Jurkat, Clone E6-1 (cell line): ENCODE results near the gene C12orf60.

Experiments
- DNase-seq: peaks from one replicate; pipeline ENCODE4 v3.0.0-alpha.2; 2011; ENCODE audit warnings: low read depth, low spot score
- H3K4me3 ChIP-seq: 2 replicates; pipeline ENCODE4 v1.5.1; 2011; ENCODE audit warnings: mild to moderate bottlenecking, low read length, control low read depth, moderate library complexity

Gene C12orf60

DNA sequence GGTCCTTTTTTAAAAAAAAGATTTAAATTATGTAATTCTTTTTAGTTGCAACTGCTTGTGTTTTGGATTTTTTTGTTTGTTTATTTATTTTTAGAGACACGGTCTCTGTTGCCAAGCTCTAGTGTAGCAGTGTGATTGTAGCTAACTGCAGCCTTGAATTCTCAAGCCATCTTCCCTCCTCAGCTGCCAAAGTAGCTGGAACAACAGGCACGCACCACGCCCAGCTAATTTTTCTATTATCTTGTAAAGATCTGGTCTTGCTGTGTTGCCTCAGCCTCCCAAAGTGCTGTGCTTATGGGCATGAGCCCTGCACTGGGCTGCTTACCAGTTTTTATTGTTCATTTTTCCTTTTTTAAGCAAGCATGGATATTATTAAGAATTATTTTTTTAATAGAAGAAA, 50.5 kb downstream of the C12orf60 start:
- no peak for DNase-seq
- H3K4me3 ChIP-seq = no peak overlapping the region

DNA sequence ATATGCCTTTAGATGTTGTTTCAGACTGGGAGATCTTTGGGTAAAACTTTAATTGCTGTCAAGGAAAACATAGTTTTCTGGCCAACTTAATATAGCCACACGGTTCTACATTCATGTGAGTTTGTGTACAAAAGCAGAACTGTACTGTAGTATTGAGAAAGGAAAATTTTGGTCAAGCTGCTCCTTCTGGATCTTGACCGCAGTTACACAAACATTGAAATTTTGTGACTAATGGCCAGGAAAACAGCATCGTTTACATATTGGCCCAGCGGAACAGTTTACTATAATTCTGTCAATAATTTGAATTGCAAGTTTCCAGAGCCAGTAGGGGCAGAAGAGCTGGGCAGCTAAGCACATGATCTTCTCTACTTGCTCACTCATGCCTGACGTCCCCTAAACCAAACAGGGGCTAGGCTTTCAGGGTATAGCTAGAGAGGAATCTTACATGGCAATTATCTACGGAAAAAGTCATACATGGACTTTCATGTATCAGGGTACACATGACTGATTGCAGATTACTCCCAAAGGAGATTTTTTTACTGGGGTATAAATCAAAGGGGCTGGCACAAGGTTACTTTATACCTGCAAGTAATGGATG, 51.2 kb downstream of the C12orf60 start:
- DNase-seq = no peak
- H3K4me3 ChIP-seq = no peak overlapping the region

DNA sequence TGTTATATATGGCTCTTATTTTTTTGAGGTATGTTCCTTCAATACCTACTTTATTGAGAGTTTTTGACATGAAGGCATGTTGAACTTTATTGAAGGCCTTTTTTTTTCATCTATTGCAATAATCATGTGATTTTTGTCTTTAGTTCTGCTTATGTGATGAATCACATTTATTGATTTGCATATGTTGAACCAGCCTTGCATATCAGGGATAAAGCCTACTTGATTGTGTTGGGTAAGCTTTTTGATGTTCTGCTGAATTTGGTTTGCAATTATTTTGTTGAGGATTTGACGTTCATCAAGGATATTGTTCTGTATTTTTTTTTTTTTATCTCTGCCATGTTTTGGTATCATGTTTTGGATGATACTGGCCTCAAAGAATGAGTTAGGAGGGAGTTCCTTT, 55.0 kb downstream of the C12orf60 start:
- no peak for DNase-seq
- H3K4me3 ChIP-seq = no peak overlapping the region

DNA sequence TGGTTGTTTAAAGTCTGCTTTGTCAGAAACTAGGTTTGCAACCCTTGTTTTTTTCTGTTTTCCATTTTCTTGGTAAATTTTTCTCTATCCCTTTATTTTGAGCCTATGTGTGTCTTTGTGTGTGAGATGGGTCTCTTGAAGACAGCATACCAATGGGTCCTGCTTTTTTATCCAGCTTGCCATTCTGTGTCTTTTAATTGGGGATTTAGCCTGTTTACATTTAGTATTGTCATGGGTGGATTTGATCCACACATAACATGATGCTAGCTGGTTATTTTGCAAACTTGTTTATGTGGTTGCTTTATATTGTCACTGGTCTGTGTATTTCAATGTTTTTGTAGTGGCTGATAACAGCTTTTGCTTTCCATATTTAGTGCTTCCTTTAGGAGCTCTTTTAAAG, 57.0 kb downstream of the C12orf60 start:
- no peak overlapping the region for H3K4me3 ChIP-seq
- DNase-seq = no peak

DNA sequence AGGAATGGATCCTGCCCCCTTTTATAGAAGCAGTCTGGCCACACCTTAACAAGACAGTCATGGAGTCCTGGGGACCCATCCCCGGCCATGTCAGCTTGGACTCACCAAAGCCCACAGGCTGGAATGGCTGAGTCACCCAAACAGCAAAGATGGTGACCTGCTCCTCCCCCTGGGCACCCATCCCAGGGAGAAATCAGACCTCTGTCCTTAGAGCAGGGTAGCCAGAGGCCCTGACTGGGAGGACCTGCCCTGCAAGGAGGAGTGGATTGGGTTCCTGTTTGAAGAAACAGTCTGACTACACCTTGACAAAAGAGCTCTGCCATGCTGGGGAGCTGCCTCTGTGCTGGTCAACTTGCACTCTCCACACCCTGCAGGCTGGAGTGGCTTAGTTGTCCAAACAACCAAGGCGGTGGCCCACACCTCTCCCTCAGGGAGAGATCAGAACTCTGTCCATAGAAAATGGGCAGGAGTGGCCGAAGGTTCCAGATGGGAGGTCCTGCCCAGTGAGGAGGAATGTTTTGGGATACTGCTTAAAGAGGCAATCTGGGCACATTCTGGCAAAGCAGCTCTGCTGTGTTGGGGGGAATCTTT, 65.5 kb downstream of the C12orf60 start:
- H3K4me3 ChIP-seq = no peak overlapping the region
- DNase-seq = no peak

DNA sequence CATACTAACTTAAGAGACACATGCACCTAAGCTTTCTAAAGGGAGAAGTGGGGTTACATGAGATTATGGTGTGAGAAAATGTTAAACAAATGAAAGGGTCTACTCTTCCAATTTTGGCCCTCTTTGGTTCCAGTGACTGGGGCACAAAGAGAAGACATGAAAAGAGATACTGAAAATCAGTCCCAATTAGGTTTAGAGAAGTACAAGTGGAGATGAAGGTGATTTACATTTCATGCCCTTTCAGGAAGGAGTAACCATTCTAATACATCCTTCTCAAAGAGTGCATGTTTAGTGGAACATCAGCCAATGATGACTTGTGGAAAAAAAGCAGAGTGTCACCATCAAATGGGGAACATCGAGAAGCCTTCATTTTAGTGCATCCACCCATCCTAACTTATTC, 67.8 kb downstream of the C12orf60 start:
- H3K4me3 ChIP-seq = no peak overlapping the region
- no peak for DNase-seq

DNA sequence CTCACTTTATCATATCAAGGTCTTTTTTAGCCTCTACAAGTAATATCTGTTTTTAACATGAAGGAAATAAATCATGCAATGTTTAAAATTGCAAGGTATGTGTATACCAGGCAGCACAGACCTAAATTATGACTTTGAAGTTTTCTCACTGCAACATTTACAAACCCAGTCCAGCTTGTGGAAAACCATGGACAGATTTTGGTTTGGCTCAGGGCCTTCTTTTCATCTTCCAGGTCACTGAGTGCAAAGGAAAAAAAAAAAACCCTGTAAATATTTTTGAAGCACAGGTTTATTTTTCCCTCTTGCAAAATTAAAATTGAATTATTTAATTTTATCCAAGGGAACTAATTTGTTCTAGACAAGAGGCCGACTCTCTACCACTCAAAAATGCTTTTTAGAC, 68.4 kb downstream of the C12orf60 start:
- no peak for DNase-seq
- no peak overlapping the region for H3K4me3 ChIP-seq

DNA sequence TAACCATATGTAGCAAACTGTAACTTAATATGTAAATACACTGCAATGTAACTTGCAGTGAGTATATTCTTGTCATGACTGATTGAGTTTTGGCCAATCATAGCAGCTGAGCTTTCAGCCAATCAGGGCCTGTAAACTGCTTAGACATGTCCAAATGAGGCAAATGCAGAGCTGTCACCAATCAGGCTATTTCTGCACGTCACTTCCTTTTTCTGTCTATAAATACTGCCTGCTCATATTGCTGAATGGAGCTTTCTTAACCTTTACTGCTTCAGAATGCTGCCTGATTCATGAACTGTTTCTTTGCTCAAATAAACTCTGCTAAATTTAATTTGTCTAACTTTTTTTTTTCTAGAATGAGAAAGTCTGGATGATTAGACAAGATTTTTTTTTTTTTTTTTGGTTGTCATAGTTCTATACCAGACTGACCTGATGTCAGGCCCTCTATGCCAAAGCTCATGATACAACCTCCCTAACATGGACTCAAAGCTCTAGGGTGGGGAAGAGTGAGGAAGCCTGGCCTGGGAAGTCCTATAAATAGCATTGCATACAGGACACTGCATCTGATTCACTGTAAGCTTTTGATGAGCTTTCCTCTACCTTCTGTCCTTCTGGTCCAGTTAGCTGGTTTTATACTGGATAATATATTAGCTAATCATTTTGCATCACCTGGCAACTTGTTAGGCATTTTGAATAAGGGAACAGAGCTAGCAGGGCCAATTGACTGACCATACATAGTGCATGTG, 70.1 kb downstream of the C12orf60 start:
- DNase-seq = no peak
- H3K4me3 ChIP-seq = no peak overlapping the region
